Motor neuron (in vitro differentiated cells): ENCODE results near the gene FUOM. TPM values are rescaled to one million over a fixed set of nuclear protein-coding genes. Genes with fewer than 3 reads are reported as not detected.
"Not testable (repeated sequence)": the region's sequence is repeated elsewhere in the genome, so short reads cannot be mapped to it uniquely, and the experiment has no call there.

Experiments used
- ATAC-seq, 8 experiments: fragments of 200-7000 bp; cut with Tn5 transposase; replicated peaks in 6 of 8; 2 replicates each; pipeline ENCODE4 v1.8.0; 2021; ENCODE audit warnings: mild to moderate bottlenecking in 8 of 8, moderate library complexity in 8 of 8
- H3K27ac ChIP-seq, 2 donors: fragments of 250-450 bp; sonication (Bioruptor Pico); 2 replicates each; pipeline ENCODE4 v1.9.0; 2021; ENCODE audit warnings: antibody characterized with exemption in 2 of 2, mild to moderate bottlenecking in 2 of 2, moderate library complexity in 1 of 2
- H3K4me1 ChIP-seq, 2 donors: fragments of 250-450 bp; sonication (Bioruptor Pico); replicated peaks in 1 of 2; 2 replicates each; pipeline ENCODE4 v1.6.1; 2021; ENCODE audit warnings: antibody characterized with exemption in 2 of 2, mild to moderate bottlenecking in 2 of 2, moderate library complexity in 1 of 2
- H3K4me3 ChIP-seq, 5 donors: fragments of 250-450 bp; sonication (Bioruptor Pico); 2 replicates each; pipeline ENCODE4 v1.9.0; 2021; ENCODE audit warnings: antibody characterized with exemption in 5 of 5, mild to moderate bottlenecking in 5 of 5, moderate library complexity in 4 of 5
- WGBS, 10 experiments: fragments of 450-650 bp; shearing (Covaris generic); methylation state at CpG; one replicate each; pipeline ENCODE4 v1.0.0; 2022; 5-methylcytosine and 5-hydroxymethylcytosine counted together
- in situ Hi-C, 9 experiments: fragments of 400-800 bp; cut with MboI; loops; one replicate each; pipeline ENCODE4 v1.15.0; 2021; ENCODE audit warnings: low sequenced_read_pairs in 9 of 9, low pct_unique_long_range_greater_than_20kb in 2 of 9; ENCODE audit not compliant: unreplicated experiment in 9 of 9
- total RNA-seq, 8 experiments: library from RNA; unstranded; fragments of 300-600 nt; gene quantifications; 2 replicates each; pipeline versions ENCODE4 v1.2.3 to v1.2.4, GENCODE V29; 2022

Gene FUOM
- total RNA-seq, 8 experiments from 2014 or later, result 3.3 to 50.5 (median 14.4) TPM

GRCh38 chr10:133394801-133395221, 37.0 kb upstream of the FUOM start:
- Histone ChIP-seq H3K27ac (peak overlapping the region; percentile 81 to 85), H3K4me3 (peak overlapping the region; percentile 50 to 95 (median 63)), H3K4me1 (peaks cover 7 to 9% of the 10 kb centered on the region in 2 donors)
- ATAC-seq, result peak in 1 of 8 experiments; percentile 4
- 0 to 45% (median 14%) methylated on average over 1 to 20 of the region's 21 CpGs; no CpG with 5 or more reads in 2 of the 10 experiments for WGBS, 10 experiments
- in situ Hi-C loops, result no loop called here

- ATAC-seq, result peak; percentile 95 to 99 (median 96)
- Histone ChIP-seq H3K4me3 (peak within 1 kb of the TSS; percentile 50 to 95 (median 63)), H3K4me1 (peaks cover 7 to 9% of the 10 kb centered on the region in 2 donors), H3K27ac (peak within 1 kb of the TSS; percentile 81 to 85)
- in situ Hi-C loops, result no loop called here
- 0% methylated on average over 1 of the region's 69 CpGs; no CpG with 5 or more reads in 6 of the 10 experiments for WGBS, 10 experiments
These were observed 36.3 kb upstream of the FUOM start, which contains the start of gene MTG1 for GRCh38 chr10:133394064-133394663. Gene MTG1, plus strand, starts transcription at chr10:133394157. Its CDS starts 64 bp downstream, at chr10:133394221.

- no peak overlapping the region for H3K27ac ChIP-seq
- ATAC-seq, result no peak
- WGBS, 10 experiments, result 20 to 90% (median 49%) methylated on average over 1 to 22 of the region's 27 CpGs; no CpG with 5 or more reads in 1 of the 10 experiments
- in situ Hi-C loops, result no loop called here
- peak overlapping the region; percentile 50 to 95 (median 63) for H3K4me3 ChIP-seq
- H3K4me1 ChIP-seq, result peaks cover 7 to 9% of the 10 kb centered on the region in 2 donors
These were observed 35.7 kb upstream of the FUOM start for GRCh38 chr10:133393401-133394063.

GRCh38 chr10:133391761-133392518, 34.1 kb upstream of the FUOM start:
- in situ Hi-C loops, result no loop called here
- Histone ChIP-seq H3K4me1 (peaks cover 7 to 9% of the 10 kb centered on the region in 2 donors), H3K4me3 (no peak overlapping the region), H3K27ac (no peak overlapping the region)
- WGBS, 10 experiments, result 83 to 100% (median 86%) methylated on average over 1 to 3 of the region's 12 CpGs; no CpG with 5 or more reads in 7 of the 10 experiments
- ATAC-seq, result no peak

GRCh38 chr10:133391249-133391635, 33.4 kb upstream of the FUOM start:
- no peak overlapping the region for H3K4me3 ChIP-seq
- no peak overlapping the region for H3K27ac ChIP-seq
- in situ Hi-C loops, result no loop called here
- no peak for ATAC-seq
- H3K4me1 ChIP-seq, result peaks cover 7 to 9% of the 10 kb centered on the region in 2 donors
- WGBS, 10 experiments, result 60 to 100% (median 90%) methylated on average over 1 to 9 of the region's 12 CpGs; no CpG with 5 or more reads in 6 of the 10 experiments

- H3K4me3 ChIP-seq, result no peak overlapping the region
- 67 to 100% (median 80%) methylated on average over 1 to 4 of the region's 19 CpGs; no CpG with 5 or more reads in 6 of the 10 experiments for WGBS, 10 experiments
- no peak overlapping the region for H3K27ac ChIP-seq
- in situ Hi-C loops, result no loop called here
- ATAC-seq, result no peak
- H3K4me1 ChIP-seq, result peaks cover 7 to 9% of the 10 kb centered on the region in 2 donors
These were observed 32.9 kb upstream of the FUOM start for GRCh38 chr10:133390597-133391248.

- H3K4me3 ChIP-seq, result no peak overlapping the region
- H3K27ac ChIP-seq, result no peak overlapping the region
- no peak for ATAC-seq
- in situ Hi-C loops, result no loop called here
- no peaks in the 10 kb centered on the region for H3K4me1 ChIP-seq
- 81 to 100% (median 88%) methylated on average over 1 to 22 of the region's 39 CpGs; no CpG with 5 or more reads in 2 of the 10 experiments for WGBS, 10 experiments
These were observed 31.4 kb upstream of the FUOM start for GRCh38 chr10:133388973-133389818.

GRCh38 chr10:133388236-133388972, 30.6 kb upstream of the FUOM start:
- ATAC-seq, result no peak
- in situ Hi-C loops, result no loop called here
- no peak overlapping the region for H3K4me3 ChIP-seq
- no peaks in the 10 kb centered on the region for H3K4me1 ChIP-seq
- H3K27ac ChIP-seq, result no peak overlapping the region
- WGBS, 10 experiments, result 60 to 100% (median 92%) methylated on average over 1 to 8 of the region's 17 CpGs; no CpG with 5 or more reads in 2 of the 10 experiments

GRCh38 chr10:133386951-133387350, 29.1 kb upstream of the FUOM start:
- H3K4me3 ChIP-seq, H3K4me1 ChIP-seq, H3K27ac ChIP-seq, in situ Hi-C loops, ATAC-seq: not testable (repeated sequence)
- WGBS, 10 experiments, result 71 to 96% (median 86%) methylated on average over 2 to 3 of the region's 4 CpGs; no CpG with 5 or more reads in 6 of the 10 experiments

GRCh38 chr10:133385214-133385613, 27.4 kb upstream of the FUOM start:
- 80 to 100% (median 88%) methylated on average over 1 to 2 of the region's 2 CpGs; no CpG with 5 or more reads in 6 of the 10 experiments for WGBS, 10 experiments
- Histone ChIP-seq H3K4me1 (no peaks in the 10 kb centered on the region), H3K27ac (no peak overlapping the region), H3K4me3 (no peak overlapping the region)
- in situ Hi-C loops, result no loop called here
- no peak for ATAC-seq

GRCh38 chr10:133384071-133384470, 26.3 kb upstream of the FUOM start:
- Histone ChIP-seq H3K4me3 (no peak overlapping the region), H3K4me1 (peaks cover 0 to 5% of the 10 kb centered on the region in 2 donors), H3K27ac (no peak overlapping the region)
- no peak for ATAC-seq
- WGBS, 10 experiments, result 83 to 92% (median 85%) methylated on average over 1 to 7 of the region's 13 CpGs; no CpG with 5 or more reads in 5 of the 10 experiments
- in situ Hi-C loops, result no loop called here
